GM10847 (cell line): ENCODE results near the gene SAMD4A.

Experiments
- POLR2A ChIP-seq: IDR thresholded peaks from 2 replicates; pipeline ENCODE4 v1.6.1; 2011; ENCODE audit not compliant: insufficient read length; ENCODE audit errors: extremely low read depth

Gene SAMD4A

DNA sequence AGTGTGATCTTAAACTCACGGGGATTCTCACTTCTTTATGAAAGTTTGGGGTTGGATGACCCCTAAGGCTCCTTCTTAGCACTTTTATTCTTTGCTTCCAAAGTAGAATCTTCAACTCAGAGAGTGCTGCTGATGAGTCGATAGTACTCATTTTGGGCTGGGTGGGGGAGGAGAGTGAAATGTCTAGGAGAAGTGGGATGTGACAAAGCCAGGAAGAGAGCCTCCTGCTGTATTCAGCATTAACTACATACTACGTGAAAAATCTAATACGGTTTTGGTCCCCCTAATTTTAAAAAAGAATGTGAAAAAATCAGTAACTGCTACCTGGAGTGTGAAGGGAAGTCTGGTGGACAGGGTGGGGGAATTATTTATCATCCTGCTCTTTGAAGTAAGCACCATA lies 148.3 kb downstream of the SAMD4A start:
- no peak for TF ChIP-seq POLR2A

GRCh38 chr14:54715811-54716210 lies 148.9 kb downstream of the SAMD4A start:
- no peak for TF ChIP-seq POLR2A

- TF ChIP-seq POLR2A, result no peak
These were observed 149.9 kb downstream of the SAMD4A start for GRCh38 chr14:54716862-54717261.

DNA sequence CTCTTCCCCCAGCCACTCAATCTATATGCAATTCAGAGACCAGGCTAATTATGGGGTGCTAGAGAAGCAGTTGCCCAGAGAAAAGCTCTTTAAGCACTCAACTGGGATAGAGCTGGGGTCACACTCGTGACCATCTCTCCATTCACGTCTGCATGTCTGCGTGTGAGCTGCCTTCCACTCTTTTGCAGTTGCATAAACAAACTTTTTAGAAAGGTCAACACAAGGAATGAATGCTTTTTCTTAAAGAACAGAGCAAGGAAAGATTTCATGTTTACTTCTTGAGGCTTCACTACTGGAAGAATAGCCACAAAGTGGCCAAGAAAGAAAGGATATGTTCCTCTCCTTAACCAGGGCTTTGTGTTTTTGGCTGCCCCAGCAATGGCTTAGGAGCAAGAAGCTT lies 151.1 kb downstream of the SAMD4A start:
- no peak for TF ChIP-seq POLR2A

GRCh38 chr14:54719406-54719805 lies 152.5 kb downstream of the SAMD4A start:
- no peak for TF ChIP-seq POLR2A

DNA sequence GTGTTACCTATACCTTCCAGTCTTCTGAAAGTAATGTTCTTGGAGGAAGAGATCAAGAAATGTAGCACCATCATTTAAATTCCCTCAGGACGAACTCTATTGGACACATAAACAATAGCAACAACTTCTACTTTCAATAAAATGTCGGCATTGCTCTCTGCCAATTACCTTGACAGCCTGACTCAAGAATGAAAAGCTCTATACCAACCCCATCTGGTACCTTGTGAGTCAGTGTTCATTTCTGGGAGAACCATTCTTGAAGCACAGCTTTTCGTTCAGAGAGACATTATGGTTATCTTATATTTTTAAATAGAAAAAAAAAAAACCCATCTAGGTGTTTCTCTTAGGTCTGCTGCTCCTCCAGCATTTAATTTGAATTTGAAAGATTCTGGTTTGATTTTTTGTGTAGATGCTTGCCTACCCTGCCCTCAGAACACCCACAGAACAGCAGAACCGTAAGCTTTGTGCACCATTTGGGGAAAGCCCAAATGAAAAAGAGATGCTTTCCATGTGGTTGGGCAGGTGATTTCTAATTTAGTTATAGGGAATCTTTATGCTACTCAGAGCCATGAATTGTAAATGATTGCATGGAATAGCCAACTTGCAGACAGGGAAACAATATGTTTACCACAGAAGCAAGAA lies 156.0 kb downstream of the SAMD4A start:
- no peak for TF ChIP-seq POLR2A

GRCh38 chr14:54724123-54724522 lies 157.2 kb downstream of the SAMD4A start:
- TF ChIP-seq POLR2A, result no peak

DNA sequence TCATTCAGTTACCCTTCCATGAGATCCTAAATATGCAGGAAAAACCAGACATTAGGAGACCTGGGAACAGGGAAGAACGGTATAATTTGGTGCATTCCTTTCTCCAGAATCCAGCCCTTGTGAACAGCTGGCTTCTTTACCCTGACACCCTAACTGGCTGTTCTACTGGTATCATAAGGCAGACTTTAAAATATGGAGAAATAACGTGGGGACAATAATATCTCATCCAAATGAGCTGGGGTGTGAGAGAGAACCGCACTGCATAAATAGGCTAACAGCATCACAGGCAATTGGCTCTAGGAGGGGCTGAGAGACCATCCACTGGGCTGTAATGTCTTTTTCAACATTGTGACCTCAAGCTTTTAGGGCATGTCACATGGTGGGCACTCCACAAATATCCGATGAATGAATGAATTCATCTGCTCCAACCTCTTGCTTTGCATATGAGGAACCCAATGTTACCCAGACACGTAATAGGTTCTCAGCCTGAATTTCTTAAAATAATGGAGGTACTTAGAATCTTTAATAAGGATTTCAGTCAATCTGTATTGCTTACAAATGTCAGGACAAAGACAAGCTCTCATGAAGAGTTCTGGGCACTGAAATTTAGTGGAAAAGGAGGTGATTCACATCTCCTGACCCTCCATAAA lies 157.9 kb downstream of the SAMD4A start:
- no peak for TF ChIP-seq POLR2A

DNA sequence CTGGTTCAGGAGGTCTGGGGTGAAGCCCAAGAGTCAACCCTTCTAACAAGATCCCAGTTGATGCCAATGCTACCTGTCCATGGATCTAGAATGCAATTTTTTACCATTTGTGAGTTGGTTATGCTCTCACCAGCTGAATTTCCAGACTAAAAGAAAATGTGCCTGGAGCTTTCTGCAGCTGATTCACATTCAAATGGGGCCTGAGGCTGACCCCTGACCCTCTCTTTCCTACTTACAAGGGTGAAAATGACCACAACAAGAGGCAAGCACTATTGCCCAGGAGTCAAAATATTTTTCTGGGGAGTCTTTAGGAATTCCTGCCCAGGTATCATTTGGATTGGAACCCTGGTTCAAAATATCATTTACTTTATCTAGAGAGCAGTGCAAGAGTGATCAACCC lies 159.1 kb downstream of the SAMD4A start:
- no peak for TF ChIP-seq POLR2A

GRCh38 chr14:54727929-54728328 lies 161.0 kb downstream of the SAMD4A start:
- TF ChIP-seq POLR2A, result no peak

DNA sequence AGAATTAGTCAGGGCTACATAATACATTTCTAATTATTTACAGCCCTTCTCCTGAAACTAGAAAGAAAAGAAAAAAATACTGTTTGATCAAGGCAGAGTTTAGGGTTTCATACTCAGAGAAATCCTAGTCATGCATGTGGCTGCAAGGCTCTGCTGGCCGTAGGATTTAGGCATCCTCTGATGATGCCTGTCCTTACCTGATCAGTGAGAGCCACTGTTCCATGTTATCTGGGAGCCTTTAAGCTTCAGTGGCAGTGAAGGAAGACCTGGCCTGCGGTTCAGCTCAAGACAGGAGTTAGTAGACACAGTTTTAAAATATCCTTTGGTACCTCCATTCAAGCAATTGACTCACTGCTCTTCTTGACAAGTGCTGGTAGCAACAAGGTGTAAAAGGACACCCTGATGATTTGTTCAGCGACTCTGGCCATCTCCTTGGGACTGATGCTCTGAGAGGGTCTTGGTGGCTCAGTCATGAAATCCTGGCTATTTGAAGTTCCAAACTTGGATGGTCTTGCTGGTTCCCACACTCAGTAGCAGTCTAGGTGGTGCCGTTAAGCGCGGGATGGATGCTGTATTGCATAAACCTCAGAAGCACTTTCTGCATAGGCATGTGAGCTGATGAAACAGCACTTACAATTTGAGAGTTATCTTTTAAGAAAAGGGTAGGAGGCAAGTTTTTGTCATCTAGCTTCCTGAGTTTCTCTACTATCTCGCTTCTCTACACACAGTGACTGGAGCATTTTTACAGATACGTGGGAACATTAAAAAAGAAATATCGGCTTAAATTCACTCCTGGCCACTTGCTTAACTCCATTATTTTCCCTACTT lies 162.0 kb downstream of the SAMD4A start:
- TF ChIP-seq POLR2A, result no peak

DNA sequence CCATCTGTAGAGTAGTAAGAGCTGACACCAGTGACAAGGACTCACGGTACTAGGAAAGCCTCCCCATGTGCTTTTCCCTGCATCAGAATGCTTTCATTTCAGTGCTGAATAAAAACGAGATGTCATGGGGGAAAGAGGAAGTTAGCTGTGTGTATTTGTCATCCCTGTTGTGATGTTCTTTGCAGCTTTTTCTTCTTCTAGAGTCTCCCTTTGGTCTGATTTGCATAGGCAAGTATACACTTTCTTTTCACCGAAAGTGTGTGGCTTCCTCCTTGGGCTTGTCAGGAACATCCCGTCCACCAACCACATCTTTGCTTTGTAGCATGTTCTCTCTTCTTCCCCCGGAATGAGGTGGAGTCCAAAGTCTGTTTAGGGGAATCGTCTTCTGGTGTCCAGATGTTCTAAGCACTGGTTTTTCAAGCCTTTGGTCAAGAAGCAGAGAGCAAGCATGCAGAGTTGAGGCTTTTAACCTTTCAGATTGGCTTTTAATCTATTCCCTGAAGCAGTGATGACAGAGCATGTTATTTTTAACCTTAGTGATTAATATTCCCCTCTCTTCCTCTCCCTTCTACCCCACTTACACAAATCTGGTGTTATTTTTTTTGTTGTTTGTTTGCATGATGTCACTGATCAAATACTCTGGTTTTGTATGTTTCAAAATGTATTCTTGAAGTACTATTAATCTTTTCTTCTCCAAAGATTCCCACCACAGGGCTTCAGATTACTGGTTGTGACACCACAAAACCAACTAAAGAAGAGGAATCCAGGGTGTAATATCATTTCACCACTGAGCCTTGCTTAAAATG lies 163.4 kb downstream of the SAMD4A start:
- TF ChIP-seq POLR2A, result no peak

DNA sequence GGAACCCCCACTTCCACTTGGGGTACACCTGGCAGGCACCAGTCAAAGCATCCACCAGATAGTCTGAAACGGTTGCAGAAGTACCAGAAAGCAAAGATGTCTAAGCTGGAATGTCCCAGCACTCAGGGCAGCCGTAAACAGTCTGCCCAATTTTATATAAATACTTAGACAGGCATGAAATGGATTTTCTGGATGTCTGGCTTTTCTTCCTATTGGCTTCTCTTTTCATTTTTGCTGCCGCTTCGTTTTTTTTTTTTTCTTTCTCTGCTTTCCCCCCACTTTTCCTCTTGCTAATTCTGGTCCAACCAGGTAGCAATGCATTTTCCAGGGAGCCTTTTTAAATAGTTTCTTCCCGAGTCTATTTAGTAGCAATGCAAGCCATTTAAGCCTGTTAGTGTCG lies 168.0 kb downstream of the SAMD4A start:
- no peak for TF ChIP-seq POLR2A

- no peak for TF ChIP-seq POLR2A
These were observed 168.5 kb downstream of the SAMD4A start for GRCh38 chr14:54735424-54735823.

- TF ChIP-seq POLR2A, result no peak
These were observed 170.3 kb downstream of the SAMD4A start for GRCh38 chr14:54737132-54737711.
